ENCODE measurements around the gene MLH3.

Gene MLH3

DNA sequence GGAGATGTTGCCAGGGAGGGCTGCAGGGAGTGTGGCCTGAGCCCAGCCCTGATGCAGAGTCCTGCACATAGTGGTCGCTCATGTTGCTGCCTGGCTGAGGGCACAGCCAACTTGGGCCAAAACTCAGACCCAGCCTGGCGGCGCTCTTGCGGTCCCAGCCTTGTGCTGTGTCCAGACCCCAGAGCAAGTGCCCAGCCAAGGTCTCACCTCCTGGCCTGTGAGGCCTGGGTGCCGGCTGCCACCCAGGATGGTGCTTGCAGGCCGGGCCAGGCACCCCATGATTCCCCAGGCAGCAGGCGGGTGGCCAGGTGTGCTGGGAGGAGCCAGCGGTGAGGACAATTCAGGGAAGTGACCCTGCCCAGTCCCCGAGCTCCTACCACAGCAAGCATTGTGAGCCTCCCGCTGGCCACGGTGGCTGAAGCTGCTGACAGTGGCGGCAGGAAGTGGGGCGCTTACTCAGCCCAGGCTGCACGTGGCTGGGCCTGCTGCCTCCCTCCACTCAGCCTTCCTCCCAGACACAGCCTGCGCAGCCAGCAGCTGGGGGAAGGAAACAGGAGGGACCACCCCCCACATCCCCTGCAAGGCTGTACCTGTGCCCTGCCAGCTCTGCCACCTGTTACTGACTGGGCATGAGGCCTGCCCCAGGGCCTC is 78.1 kb downstream of the MLH3 start:
- H3K4me3 ChIP-seq (ENCODE audit: low read depth, low read length): no peak overlapping the region
- no peak for TF ChIP-seq CTCF (IDR thresholded peaks at IDR 0.05; ENCODE audit: low read depth, low read length)

DNA sequence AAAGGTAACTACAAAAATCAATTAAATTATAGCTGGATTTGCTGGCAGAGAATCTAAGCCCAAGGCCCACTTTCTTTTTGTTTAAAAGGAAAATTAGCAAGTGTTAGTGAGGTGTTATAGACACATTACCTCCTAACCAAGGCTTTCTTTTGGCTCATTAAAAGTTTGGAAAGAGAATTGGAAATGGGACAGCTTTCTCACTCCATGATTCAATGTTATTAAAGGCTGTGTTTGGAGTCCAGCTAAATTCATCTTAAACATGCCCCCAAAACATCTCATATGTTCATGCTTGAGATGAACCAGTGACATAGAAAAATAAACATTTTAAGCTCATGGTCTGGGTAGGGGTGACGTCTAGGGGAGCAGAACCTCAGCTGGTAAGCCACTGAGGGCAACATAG is 82.5 kb downstream of the MLH3 start:
- no peak for TF ChIP-seq CTCF (IDR thresholded peaks at IDR 0.05; ENCODE audit: low read depth, low read length)
- no peak overlapping the region for H3K4me3 ChIP-seq (ENCODE audit: low read depth, low read length)

DNA sequence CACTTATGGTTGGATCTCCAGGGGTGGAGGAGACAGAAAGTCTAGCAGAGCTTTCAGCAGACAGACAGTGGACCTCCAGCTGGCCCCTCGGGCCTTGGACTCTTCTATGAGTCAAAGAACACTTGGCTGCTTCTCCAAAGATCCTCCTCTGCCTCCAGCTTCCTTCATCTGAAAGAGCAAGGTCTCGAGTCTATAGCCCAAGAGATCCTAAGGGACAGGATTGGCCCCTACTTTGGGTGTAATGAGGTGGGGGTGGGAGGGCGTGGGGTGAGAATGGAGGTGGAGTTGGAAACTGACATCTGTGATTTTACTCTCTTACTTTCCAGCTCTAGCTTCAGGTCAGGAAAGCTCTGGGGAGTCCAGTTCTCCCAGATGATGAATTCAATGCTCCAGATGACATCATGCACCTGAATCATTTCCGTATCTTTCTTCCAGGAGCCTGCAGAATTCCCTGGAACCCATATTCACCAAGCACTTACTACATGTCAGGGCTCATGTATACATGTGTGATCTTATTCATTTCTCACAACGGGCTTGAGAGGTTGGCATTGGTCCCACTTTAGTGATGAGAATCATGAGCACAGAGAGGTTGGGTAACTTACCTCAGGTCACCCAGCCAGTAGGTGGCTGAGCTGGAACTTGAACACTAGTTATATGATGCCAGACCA is 85.6 kb downstream of the MLH3 start:
- no peak for TF ChIP-seq CTCF (IDR thresholded peaks at IDR 0.05; ENCODE audit: low read depth, low read length)
- no peak overlapping the region for H3K4me3 ChIP-seq (ENCODE audit: low read depth, low read length)

- TF ChIP-seq CTCF (IDR thresholded peaks at IDR 0.05; ENCODE audit: low read depth, low read length): no peak
- H3K4me3 ChIP-seq (ENCODE audit: low read depth, low read length): no peak overlapping the region
Observed at GRCh38 chr14:74964787-74965485, 86.3 kb downstream of the MLH3 start.

Data from WI38 (cell line).